HUDEP-2 (cell line): Measurements from ENCODE around the gene PTPRT.

Source experiments
- DNase-seq, 76 experiments: peaks; one replicate each; lab custom pipeline; 2025; ENCODE audit not compliant: unreplicated experiment in 76 of 76; lab: John Stamatoyannopoulos, UW

PTPRT gene

DNA sequence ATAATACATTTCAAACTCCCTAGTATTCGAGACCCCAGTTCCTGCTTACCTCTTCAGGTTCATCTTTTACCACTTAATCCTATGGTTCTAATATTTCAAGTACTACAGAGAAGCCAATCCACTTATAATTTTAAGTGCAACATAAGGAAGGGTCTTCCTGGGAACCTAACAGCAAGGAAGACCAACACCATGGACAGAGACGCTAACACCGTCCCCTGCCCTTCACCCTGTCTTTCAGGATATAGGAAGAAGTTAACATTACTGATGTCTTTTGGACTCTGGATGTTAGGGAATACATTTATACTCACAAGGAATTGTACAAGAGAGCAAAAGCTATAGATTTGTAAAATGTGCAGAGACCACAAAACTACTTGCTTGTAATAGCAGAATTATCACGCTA lies 1006.6 kb downstream of the PTPRT start:
- DNase-seq = no peak

DNA sequence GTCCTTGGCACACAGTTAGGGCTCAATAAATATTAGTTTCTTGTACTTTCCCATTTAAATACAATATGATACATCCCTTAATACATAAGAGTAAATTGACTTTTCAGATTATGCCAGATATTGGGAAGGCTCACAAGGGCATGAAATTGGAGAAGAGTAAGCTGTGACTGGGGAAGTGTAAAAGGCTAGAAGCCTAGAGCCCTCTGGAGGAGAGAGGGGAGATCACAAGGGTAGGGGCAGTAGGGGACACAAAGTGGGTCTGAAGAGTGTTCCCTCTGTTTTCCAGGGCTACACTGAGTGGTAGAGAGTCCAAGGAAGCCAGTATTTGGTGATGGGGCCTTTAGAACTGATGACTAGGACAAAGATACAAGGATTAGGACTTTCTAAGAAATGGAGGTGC lies 1008.6 kb downstream of the PTPRT start:
- no peak for DNase-seq

DNA sequence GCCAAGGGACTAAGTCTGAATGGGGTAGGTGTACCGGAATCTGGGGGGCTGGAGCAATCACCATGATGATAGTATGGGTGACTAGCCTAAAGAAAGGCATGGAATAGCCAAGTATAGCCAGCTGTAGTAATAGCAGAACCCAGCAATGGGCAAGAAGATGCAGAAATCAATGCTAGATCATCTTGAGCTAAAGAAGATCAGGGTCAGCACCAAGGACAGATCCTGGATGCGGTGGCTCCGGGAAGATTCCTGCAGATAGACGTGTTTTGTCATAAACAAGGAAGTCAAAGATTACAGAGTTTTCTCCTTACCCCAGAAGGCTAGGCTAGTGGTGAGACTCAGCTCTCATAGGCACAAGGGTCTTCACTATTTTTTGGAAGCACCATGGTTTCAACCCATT lies 1009.9 kb downstream of the PTPRT start:
- peak in 8 of 76 experiments; percentile 1 to 13 (median 4) for DNase-seq

DNA sequence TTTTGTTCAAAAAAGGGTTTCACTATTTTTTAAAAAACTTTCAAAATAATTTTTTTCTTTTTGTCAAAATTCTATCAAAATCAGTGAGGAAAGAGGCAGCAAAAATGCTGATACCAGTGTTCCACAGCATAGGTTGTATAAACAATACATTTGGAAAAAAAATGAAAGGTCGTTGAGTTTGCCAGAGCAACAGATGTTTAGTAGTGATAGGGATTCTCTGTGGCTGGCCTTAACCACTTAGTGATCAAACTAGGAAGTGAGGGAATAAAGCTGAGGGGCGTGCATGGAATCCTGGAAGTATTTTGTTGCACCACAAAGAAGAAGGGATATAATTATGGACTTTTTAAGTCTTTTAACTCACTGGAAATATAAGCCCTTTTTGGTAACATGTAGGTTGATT lies 1016.3 kb downstream of the PTPRT start:
- no peak for DNase-seq

DNA sequence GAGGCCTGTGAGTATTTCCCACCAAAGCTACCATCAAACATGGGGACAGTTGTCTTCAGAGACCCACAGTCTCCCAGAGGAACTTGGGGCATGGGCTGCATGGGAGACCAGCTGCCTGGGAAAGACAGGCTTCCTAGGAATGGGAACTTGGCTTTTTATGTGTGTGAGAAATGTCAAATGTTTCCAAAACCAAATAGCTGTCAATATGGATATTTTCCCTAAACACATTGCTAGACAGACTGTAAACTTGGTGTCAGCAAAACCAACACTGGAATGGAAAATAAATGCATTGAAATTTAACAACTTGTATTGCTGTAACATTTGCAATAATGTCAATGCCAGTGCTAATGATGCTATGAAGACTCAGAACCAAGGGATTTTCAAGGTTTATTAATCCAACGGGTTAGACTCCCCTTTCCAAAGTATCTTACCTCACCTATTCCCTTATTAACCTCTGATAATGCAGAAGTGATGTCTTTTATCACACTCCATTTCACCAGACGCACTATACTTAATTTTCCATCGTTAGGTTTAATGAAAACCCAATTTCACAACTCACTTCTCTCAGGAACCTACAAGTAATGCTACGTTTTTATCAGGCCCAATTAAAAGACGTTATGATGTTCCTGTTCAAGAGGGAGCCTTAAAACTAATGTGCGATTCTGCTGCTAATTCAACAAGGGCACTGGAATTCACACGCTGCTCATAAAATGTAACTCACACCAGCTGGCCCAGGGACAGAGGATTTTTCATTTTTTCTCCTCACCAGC lies 1025.4 kb downstream of the PTPRT start:
- DNase-seq = no peak

DNA sequence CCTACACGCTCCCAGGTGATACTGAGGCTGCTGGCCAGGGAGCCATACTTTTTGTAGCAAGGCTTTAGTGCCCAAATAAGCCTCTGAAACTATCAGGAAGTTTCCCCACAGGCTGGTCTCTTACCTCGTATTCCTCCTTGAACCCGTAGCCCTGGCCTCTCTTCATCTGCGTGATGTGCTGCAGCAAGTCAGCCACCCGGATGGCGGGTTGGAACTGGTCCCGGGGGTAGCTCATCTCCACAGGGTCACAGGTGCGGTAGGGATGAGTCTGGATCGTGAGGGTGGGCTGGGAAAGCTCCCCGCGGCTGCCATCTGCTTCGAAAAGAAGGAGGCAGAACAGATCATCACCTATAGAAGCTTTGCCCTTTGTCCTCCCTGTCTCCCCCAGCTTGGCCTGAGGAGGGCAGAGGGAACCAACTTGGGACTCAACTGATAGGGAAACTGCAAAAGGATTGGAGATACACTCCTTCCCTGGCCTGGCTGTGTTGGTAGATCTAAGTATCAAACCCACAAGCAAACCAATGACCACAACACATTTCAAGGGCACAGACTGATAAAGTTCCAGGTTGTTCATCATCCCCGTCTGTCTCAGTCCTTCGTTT lies 1028.4 kb downstream of the PTPRT start:
- DNase-seq = no peak

DNA sequence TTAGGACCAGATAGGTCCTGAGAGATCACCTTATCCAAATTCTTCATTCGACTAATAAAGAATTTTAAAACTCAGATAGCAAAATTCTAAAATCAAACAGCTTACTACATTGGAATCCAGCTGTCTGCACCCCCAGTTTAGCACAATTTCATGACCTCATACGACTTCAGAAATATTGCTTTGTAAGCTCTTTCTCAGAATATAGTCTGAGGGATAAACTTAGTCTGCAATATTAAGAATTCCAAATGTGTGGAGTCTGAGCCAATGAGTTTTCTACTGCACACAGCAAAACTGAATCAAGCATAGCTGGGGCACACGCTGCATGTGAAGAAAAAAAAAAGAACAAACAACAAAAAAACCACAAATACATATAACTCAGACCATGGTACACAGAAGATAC lies 1029.9 kb downstream of the PTPRT start:
- no peak for DNase-seq

DNA sequence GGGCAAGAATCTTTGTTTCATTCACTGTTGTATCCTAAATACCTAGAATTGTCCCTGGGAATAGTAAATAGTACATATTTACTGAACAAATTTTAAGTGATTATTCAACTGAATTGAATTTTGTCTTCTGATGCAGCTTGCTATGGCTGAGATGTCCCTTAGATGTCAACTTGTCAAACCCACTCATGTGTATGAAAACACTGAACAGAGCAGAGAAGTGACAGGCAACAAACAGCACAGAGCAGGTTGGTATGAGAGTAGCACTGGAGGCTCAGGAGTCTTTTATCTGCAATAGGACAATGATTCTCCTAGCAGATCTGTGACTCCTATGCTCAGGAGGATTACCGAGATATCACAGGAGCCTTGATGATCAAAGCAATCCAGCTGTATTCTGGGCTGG lies 1031.4 kb downstream of the PTPRT start:
- no peak for DNase-seq

DNA sequence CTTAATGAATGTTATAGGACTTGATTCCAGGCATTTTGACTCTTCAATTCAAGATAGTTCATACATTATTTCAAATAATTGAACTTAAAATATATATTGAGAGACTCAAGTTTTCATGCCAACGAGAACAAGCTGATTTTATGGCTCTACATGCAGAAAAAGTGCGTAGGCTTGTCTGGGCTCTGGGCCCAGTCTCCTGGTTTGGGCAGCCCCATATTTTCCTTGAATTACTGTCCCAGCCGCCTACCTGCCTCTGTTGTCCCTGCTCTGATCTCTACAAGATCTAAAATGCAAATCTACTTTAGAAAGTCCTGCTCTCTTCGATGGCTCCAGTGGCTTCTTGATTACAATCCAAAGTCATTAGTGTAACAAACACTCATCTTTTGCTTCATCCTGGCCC lies 1034.1 kb downstream of the PTPRT start:
- DNase-seq = no peak

DNA sequence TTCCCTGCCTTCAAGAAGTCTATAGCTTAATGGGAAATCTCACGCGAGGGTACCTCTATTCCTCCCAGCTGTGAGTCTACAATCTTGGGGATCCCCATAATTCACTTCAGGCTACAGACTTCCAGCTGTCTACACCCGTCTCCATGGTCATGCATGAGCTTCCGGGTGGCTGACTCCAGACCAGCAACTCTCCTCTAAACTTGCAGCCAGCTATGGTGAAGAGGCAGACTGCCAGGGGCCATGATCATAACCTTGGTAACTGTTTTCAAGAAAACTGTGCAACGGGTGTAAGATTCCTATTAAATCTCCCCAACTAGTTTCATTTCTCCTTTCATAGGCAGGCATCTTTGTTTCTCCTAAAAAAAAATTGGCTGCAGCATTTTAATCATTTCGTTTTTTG lies 1037.1 kb downstream of the PTPRT start:
- no peak for DNase-seq

DNA sequence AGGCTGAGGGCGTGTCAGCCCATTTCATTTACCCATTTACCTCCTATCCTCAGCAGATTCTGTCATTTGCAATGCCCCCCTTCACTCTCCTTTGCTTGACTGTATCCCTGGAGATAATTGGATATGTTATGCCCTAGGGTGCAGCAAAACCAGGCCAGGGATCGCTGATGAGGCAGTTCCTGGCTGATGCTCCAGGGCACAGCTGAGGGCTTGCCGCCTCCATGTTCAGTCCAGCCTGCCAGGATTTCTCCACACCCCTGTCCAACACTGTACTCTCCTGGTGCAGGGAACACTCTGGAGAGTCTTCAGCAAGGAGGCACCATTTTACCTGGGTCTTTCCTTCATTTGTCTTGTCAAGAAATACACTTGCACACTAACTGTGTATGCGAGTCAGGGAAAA lies 1039.5 kb downstream of the PTPRT start:
- DNase-seq = no peak

DNA sequence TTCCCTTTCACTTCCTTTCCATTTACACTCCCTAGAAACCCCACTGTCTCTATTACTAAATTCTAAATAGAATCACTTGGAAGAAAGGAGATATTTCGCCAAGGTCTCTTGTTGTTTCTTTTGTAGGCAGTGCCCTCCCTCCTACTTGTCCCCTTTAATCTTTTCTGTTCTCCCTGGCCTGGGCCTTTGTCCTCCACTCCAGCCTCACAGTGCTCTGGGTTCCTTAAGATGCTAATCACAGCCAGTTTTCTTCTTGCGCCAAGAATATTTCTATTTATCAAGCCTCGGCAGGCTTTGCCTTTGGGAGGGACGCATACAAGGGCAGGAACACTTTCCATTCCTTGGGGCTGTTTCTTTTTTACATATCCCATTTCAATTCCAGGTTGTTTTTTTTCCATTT lies 1051.0 kb downstream of the PTPRT start:
- DNase-seq = no peak

DNA sequence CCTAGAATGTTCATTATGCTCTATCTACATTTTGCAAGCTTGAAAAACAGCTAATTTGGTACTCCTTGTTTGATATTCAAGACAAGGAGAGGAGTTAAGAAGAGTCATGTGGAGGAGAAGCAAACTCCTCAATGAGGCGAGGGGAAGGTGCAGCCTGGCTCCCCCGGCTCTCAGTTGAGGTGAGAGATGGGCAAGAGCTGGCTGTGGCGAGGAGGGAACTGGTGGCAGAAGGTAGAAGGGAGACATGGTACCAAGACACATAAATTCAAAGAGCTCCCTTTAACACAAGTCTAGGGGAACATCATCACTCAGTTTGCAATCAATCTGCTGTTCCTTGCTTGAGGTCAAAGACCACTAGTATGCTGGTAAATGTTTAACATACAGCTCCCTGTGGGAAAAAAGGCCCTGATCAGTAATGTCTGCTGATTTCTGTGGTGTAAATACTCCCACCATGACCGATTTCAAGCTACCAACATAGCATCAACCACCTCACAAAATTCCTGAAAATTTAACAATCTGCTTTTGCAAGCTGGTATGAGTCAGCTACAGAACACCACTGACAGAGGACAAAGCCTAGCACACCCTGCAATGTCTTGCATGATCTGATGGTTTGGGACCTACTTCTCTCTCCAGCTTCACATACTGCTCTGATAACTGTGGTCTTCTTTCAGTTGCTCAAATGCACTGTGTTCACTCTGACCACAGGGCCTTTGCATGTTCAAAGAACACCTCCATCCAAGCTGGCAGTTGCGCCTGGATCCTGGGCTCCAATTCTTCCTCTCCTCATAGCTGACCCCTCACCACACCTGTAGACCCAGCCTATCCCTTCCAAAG lies 1055.2 kb downstream of the PTPRT start:
- DNase-seq = no peak

DNA sequence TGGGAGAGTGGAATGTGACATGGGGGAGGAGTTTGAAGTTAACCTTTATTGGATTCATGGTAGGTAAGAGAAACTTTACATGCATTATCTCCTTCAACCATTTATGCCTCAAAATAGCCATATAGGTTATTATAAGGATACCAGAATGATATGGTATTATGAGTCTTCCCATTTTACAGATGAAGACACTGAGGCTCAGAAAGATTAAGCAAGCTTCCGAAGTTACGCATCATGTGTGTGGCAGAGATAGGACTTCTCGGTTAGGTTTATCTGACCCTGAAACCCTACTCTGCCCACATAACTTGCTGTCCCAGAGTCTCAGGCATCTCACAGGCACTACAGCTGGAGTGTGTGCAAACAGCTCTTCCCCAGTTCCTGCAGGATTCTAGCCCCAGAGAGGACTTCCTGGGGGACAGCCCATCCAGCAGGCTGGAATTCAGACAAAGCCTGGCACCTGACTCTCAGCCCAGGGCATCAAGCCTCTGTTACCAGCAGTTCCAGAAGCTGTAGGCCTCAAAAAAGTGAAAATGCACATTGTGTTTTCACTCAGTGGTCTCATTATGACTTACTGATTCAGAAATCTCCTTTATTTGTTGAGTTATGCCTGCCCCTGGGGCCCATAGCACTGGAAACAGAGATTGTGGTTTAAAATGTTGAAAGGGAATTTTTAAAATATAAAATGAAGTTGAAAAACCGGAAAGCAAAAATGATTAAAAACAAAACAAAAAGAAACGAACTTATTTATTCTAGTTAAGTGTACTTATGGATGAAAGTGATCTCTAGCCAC lies 1058.7 kb downstream of the PTPRT start:
- DNase-seq = no peak

DNA sequence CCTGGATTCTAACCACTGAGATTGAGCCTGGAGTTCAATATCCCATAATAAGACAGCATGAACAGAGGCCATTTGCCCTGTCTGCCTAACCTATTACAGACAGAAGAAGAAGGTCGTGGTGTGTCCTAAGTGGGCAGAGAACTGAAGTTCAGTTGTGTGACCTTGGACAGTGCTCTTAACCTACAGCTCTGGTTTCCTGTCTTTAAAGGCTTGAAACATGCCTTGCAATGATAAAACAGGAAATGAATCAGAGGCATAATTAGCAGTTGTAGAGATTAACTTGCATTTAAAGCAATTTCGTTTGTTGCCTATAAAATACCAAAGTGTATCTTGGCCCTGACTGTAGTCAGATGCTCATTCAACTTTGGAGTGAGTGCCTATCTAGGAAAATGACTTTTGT lies 1064.3 kb downstream of the PTPRT start:
- no peak for DNase-seq

DNA sequence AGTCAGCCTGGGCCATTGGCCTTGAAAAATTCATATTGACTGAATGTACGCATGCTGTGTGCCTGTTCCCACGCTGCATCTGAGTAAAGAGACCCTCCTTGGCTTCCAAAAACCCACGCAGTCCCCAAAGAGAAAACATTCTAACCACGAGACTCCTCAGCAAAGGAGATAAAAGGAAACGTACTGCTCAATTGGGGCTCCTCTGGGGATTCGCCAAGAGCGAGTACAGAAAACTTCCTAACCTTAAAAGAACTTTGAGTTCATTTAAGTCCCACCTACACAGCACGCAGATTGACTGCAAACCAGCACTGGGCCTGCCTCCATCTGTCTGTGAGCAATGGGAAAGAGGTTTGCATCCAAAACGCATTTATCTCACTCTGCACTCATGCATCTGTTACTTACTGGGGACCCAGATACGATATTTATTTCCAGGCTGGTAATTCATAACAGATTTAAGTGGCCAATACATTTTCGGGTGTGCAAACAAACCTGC lies 1065.7 kb downstream of the PTPRT start:
- no peak for DNase-seq

DNA sequence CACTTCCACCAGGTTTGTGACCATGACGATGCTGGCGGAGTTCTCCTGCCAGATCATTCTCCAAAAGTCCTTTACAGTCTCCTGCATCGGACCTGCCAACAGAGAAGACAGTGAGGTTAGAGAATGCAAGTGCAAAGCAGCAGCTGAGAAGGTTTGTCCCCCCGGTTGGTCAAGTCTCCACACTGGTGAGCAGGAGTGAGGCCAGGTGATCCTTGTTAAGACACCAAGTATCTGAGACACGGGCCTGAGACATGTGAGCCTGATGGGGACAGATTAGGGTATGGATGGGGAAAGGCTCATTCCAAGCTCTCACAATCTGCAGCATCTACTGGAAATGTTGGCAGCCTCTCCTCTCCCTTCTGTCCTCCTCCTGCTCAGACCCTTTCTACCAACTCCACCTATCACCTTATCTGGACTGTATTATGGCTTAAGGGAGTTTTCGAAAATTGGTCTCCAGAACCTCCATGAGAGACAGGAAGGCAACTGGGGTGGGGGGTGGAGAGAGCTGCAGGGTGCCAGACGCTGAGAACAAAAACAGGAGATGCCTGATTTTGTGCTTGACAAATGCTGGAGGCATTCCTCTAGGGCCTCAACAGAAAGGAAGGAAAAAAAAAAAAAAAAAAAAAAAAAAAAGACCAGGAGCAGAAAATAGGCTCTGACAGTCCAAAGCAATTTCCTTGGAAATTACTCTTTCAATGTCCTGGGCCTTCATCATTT lies 1071.1 kb downstream of the PTPRT start:
- no peak for DNase-seq

DNA sequence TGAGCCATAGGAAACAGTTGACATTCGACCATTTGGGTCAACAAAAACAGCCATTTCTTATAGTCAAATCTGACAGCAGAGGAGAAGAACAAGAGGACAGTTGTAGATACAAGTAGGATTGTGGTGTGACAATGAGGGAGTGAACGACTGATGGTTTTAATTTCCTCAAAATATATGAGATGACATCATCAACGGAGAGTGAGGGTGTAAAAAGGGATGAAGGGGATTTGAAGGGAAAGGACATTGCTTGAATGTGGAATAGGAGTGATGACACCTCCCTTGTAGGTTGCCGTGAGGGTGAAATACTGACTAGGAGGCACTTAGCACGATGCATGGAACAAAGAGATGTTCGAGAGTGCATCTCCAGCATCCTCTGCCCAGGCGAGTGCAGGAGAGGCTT lies 1071.7 kb downstream of the PTPRT start:
- no peak for DNase-seq

DNA sequence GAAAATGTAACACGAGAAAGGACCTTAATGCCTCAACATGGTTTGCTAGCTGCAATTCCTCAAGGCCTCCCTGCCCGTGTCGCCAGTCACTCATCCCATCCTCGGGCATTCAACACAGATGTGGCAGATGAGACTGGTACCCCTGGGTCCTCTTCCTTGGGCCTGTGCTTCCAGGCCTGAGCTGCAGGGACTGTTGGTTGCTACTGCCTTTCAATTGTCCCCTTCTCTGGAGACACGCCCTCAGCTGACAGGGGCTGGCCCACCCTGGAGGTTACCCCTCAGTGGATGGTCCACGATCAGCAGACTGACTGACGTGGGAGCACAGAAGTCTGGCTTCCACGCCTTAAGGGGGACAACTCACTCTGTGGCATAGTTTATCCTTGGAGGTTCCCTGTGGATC lies 1076.5 kb downstream of the PTPRT start:
- no peak for DNase-seq

DNA sequence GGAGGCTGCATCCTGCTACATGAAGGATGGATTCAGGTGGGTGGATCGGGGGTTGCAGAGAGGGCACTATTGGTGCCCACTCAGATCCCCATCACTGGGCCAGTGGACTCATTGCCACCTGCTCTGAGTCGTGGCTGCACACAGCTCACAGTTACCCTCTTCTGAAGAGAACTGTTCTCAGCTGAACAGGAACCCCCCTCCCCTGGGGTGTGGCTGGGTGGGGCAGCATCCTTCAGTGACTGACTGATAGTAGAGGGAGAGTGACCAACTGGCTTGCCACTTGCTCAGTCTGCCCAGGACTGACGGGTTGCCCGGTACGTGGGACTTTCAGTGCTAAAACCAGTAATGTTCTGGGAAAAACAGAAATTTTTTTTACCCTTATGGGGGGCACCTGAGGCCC lies 1077.5 kb downstream of the PTPRT start:
- DNase-seq = no peak
